SK-N-SH (cell line): Measurements from ENCODE around the gene MRPL55. TPM values are rescaled to one million over a fixed set of nuclear protein-coding genes. Genes with fewer than 3 reads are reported as not detected.

Experiments
- CTCF ChIA-PET: fragments of 300-600, 350-600 bp; formaldehyde crosslinking; extraction: SDS; loops from one replicate; lab custom pipeline; 2021; lab: Yijun Ruan, JAX
- POLR2A ChIA-PET: fragments of 350-600 bp; sonication (Branson Sonifier 250); formaldehyde crosslinking; extraction: SDS; loops from one replicate; lab custom pipeline; 2020; ENCODE audit warnings: antibody characterized with exemption, inconsistent platforms; lab: Yijun Ruan, JAX
- DNase-seq: peaks from one replicate; pipeline ENCODE4 v3.0.0; 2012
- H2AFZ ChIP-seq: fragments of 200-600 bp; sonication (generic); 2 replicates; pipeline ENCODE4 v1.8.1; 2016; ENCODE audit warnings: antibody characterized with exemption, mild to moderate bottlenecking, low read depth
- H3F3A ChIP-seq: fragments of 200-600 bp; sonication (generic); replicated peaks from 2 replicates; pipeline ENCODE3; 2016; ENCODE audit warnings: antibody characterized with exemption, mild to moderate bottlenecking; ENCODE audit not compliant: insufficient read depth
- H3K27ac ChIP-seq, 2 experiments: fragments of 200-500 bp in 1 of 2; fragments of 200-600 bp in 1 of 2; sonication (Bioruptor generic) in 1 of 2; sonication (generic), shearing (Covaris generic) in 1 of 2; 2 replicates each; pipeline versions ENCODE4 v1.5.1 to v1.6.1; 2014 to 2016; ENCODE audit warnings: low read depth in 2 of 2, inconsistent platforms in 1 of 2, low read length in 1 of 2, mild to moderate bottlenecking in 1 of 2, mixed read lengths in 1 of 2
- H3K27me3 ChIP-seq: fragments of 200-600 bp; sonication (generic), shearing (Covaris generic); 2 replicates; pipeline ENCODE4 v1.6.1; 2016; ENCODE audit warnings: mixed run types; ENCODE audit not compliant: insufficient read depth
- H3K36me3 ChIP-seq, 2 experiments: fragments of 200-500 bp in 1 of 2; fragments of 200-600 bp in 1 of 2; sonication (Bioruptor generic) in 1 of 2; sonication (generic) in 1 of 2; replicated peaks in 1 of 2; 2 replicates each; pipeline versions ENCODE3 to v1.5.1; 2014 to 2016; ENCODE audit warnings: low read length in 1 of 2, mild to moderate bottlenecking in 1 of 2; ENCODE audit not compliant: insufficient read depth in 2 of 2, control insufficient read depth in 1 of 2
- H3K4me1 ChIP-seq, 2 experiments: fragments of 200-500 bp in 1 of 2; fragments of 200-600 bp in 1 of 2; sonication (Bioruptor generic) in 1 of 2; sonication (generic), shearing (Covaris generic) in 1 of 2; 2 replicates each; pipeline versions ENCODE4 v1.5.1 to v1.6.1; 2014 to 2016; ENCODE audit warnings: low read depth in 1 of 2, low read length in 1 of 2, mixed run types in 1 of 2; ENCODE audit not compliant: insufficient read depth in 2 of 2, control insufficient read depth in 1 of 2
- H3K4me2 ChIP-seq: fragments of 200-600 bp; sonication (generic), shearing (Covaris generic); 2 replicates; pipeline ENCODE4 v1.6.1; 2017; ENCODE audit warnings: mixed run types
- H3K4me3 ChIP-seq, 2 experiments: fragments of 200-500 bp in 1 of 2; fragments of 200-600 bp in 1 of 2; sonication (Bioruptor generic) in 1 of 2; sonication (generic), shearing (Covaris generic) in 1 of 2; 2 replicates each; pipeline versions ENCODE4 v1.5.1 to v1.8.1; 2014 to 2016; ENCODE audit warnings: low read depth in 2 of 2, inconsistent platforms in 1 of 2, low read length in 1 of 2, mild to moderate bottlenecking in 1 of 2, mixed read lengths in 1 of 2, moderate library complexity in 1 of 2
- H3K79me2 ChIP-seq: fragments of 200-600 bp; sonication (generic); 2 replicates; pipeline ENCODE4 v1.8.1; 2017; ENCODE audit warnings: mild to moderate bottlenecking; ENCODE audit not compliant: insufficient read depth
- H3K9ac ChIP-seq: fragments of 200-600 bp; sonication (generic); 2 replicates; pipeline ENCODE4 v1.6.1; 2017; ENCODE audit warnings: mixed run types
- H3K9me2 ChIP-seq: fragments of 200-600 bp; sonication (generic); 2 replicates; pipeline ENCODE4 v1.6.1; 2017; ENCODE audit warnings: mixed run types
- H3K9me3 ChIP-seq: fragments of 200-600 bp; sonication (generic); 2 replicates; pipeline ENCODE4 v1.6.1; 2017; ENCODE audit warnings: mixed run types, mild to moderate bottlenecking, moderate library complexity
- H4K20me1 ChIP-seq: fragments of 200-600 bp; sonication (generic); 2 replicates; pipeline ENCODE4 v1.6.1; 2017; ENCODE audit warnings: mild to moderate bottlenecking, mixed run types; ENCODE audit not compliant: insufficient read depth
- ELF1 ChIP-seq: IDR thresholded peaks from 2 replicates; pipeline ENCODE4 v1.4.0; 2012
- MEF2A ChIP-seq: IDR thresholded peaks from 2 replicates; pipeline ENCODE4 v1.4.0; 2012; ENCODE audit warnings: low read depth, borderline replicate concordance
- RAD21 ChIP-seq: IDR thresholded peaks from 2 replicates; pipeline ENCODE4 v1.6.1; 2012; ENCODE audit warnings: mild to moderate bottlenecking, low read length
- RCOR1 ChIP-seq: fragments of 150-350 bp; IDR thresholded peaks from 2 replicates; pipeline ENCODE4 v1.6.1; 2017; ENCODE audit warnings: antibody characterized with exemption, low read length
- RFX5 ChIP-seq: IDR thresholded peaks from 2 replicates; pipeline ENCODE4 v1.6.1; 2012; ENCODE audit warnings: mild to moderate bottlenecking, improper control_type of control experiment, low read length
- RXRA ChIP-seq: IDR thresholded peaks from 2 replicates; pipeline ENCODE4 v1.4.0; 2012; ENCODE audit warnings: low read depth, mild to moderate bottlenecking, borderline replicate concordance
- WGBS: methylation state at CpG from one replicate; pipeline ENCODE4 v1.1.6; 2017; ENCODE audit warnings: low lambda C conversion rate; 5-methylcytosine and 5-hydroxymethylcytosine counted together
- polyA plus RNA-seq, 3 experiments: library from polyadenylated mRNA; depleted of rRNA; stranded (reverse); fragments of >200 nt; gene quantifications; 2 replicates each; pipeline ENCODE4 v1.2.3, GENCODE V29; 2012
- TF ChIP-seq, protein P1 (sequence below): IDR thresholded peaks from 2 replicates; pipeline ENCODE4 v1.4.0; 2012; ENCODE audit warnings: low read depth
- TF ChIP-seq, protein P2 (sequence below): fragments of 150-350 bp; IDR thresholded peaks from 2 replicates; pipeline ENCODE4 v1.6.1; 2016; ENCODE audit warnings: mild to moderate bottlenecking, low read depth, low read length
- TF ChIP-seq, protein P3 (sequence below): fragments of 200-600 bp; sonication (generic); IDR thresholded peaks from 2 replicates; pipeline ENCODE4 v1.6.1; 2017; ENCODE audit warnings: antibody characterized with exemption, mild to moderate bottlenecking, moderate library complexity

MRPL55 gene
- polyA plus RNA-seq, 1 of the 3 experiments (the other 2 are of a cell fraction) = 75.3 TPM

DNA sequence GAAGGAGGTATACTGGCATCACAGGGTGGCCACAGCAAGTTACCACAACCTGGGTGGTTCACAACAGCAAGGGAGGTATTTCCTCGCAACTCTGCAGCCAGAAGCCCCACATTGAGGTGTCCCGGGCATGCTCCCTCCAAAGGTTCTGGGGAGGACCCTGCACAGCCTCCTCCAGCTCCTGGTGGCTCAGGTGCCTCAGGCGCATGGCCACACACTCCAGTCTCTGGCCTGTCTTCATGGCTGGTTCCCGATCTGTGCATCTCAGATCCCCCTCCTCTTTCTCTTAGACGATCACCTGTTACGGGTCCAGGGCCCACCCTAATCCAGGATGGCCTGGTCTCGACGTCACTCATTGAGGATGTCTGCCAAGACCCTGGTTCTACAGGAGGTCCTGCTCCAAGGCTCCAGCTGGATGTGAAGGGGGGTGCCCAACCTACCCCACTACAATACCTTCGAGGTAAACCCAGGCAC lies 33.3 kb downstream of the MRPL55 start:
- no peaks in the 10 kb centered on the region for H3K9me2 ChIP-seq
- no peak overlapping the region for H3K9ac ChIP-seq
- H3K36me3 ChIP-seq = no peaks in the 10 kb centered on the region
- H3K9me3 ChIP-seq = no peaks in the 10 kb centered on the region
- H4K20me1 ChIP-seq = no peaks in the 10 kb centered on the region
- TF ChIP-seq MEF2A (no peak), ELF1 (no peak), RCOR1 (no peak)
- TF ChIP-seq, protein P1, sequence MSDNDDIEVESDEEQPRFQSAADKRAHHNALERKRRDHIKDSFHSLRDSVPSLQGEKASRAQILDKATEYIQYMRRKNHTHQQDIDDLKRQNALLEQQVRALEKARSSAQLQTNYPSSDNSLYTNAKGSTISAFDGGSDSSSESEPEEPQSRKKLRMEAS = no peak
- TF ChIP-seq, protein P2, sequence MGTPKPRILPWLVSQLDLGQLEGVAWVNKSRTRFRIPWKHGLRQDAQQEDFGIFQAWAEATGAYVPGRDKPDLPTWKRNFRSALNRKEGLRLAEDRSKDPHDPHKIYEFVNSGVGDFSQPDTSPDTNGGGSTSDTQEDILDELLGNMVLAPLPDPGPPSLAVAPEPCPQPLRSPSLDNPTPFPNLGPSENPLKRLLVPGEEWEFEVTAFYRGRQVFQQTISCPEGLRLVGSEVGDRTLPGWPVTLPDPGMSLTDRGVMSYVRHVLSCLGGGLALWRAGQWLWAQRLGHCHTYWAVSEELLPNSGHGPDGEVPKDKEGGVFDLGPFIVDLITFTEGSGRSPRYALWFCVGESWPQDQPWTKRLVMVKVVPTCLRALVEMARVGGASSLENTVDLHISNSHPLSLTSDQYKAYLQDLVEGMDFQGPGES = no peak
- peaks cover 7% of the 10 kb centered on the region for H3F3A ChIP-seq
- no peak overlapping the region for H3K4me3 ChIP-seq
- peaks cover 0 to 20% of the 10 kb centered on the region in 2 experiments; a peak in 1 of 4 replicates for H3K4me1 ChIP-seq
- peaks cover 14% of the 10 kb centered on the region for H3K79me2 ChIP-seq
- H3K27ac ChIP-seq = no peak overlapping the region
- no peak overlapping the region for H2AFZ ChIP-seq
- WGBS = 90% methylated on average over 6 of the region's 9 CpGs
- no peak overlapping the region for H3K4me2 ChIP-seq
- DNase-seq = no peak
- ChIA-PET POLR2A (no interaction called here), CTCF (interaction anchor here (2.2 kb wide), 1 partner anchor 76 kb away, joined by 6 read pairs; no protein-coding TSS in a partner anchor)
- H3K27me3 ChIP-seq = no peaks in the 10 kb centered on the region

DNA sequence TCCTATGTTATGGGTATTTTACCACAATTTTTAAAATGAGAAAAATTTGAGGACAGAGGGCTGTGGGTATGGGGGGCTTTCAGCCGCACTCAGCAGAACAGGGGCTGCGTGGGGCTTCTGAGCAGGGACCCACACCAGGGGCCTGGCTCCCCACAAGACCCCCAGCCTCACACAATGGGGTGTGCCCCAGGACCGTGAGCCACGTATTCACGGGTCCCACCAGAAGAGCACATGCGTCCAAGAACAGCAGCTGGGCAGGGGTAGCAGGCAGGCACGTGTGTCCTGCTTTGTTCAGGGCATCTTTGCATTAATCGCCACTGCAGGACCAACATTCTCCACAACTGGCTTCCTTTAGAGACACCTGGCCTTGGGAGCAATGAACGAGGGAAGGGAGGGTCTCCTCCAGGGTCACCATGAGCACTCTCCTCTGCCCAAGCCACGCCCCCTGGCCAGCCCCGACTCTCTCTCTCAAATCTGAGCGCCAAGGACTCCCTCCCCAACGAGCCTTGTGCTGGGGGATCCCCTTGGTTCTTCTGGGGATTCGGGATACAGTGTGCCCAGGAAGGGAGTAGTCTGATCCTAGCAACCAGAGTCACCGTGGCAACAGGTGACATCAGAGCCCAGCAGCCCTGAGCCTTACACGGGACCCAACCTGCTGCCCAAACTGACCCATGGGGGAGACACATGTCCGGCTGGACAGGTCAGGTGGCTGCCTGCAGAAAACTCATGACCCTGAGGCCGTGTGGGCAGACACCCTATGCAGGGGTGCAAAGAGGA lies 34.0 kb downstream of the MRPL55 start:
- POLR2A ChIA-PET = no interaction called here
- CTCF ChIA-PET = interaction anchor here (1.9 to 2.2 kb wide), 3 partner anchors 70 to 76 kb away, joined by 6 to 17 read pairs (median 8); no protein-coding TSS in a partner anchor
- 76% methylated on average over 15 of the region's 18 CpGs for WGBS
- no peak overlapping the region for H3K27ac ChIP-seq
- H4K20me1 ChIP-seq = no peaks in the 10 kb centered on the region
- no peaks in the 10 kb centered on the region for H3K9me3 ChIP-seq
- no peak overlapping the region for H3K9ac ChIP-seq
- TF ChIP-seq ELF1 (no peak), RCOR1 (no peak), RFX5 (peak; percentile 97)
- TF ChIP-seq, all 33 proteins: peak for 1
- H3K4me3 ChIP-seq = no peak overlapping the region
- H3K79me2 ChIP-seq = peaks cover 7% of the 10 kb centered on the region
- peaks cover 0 to 20% of the 10 kb centered on the region in 2 experiments; a peak in 1 of 4 replicates for H3K4me1 ChIP-seq
- H3K9me2 ChIP-seq = no peaks in the 10 kb centered on the region
- H2AFZ ChIP-seq = no peak overlapping the region
- H3K4me2 ChIP-seq = no peak overlapping the region
- H3K36me3 ChIP-seq = no peaks in the 10 kb centered on the region
- no peak for DNase-seq
- peaks cover 7% of the 10 kb centered on the region for H3F3A ChIP-seq
- H3K27me3 ChIP-seq = no peaks in the 10 kb centered on the region

DNA sequence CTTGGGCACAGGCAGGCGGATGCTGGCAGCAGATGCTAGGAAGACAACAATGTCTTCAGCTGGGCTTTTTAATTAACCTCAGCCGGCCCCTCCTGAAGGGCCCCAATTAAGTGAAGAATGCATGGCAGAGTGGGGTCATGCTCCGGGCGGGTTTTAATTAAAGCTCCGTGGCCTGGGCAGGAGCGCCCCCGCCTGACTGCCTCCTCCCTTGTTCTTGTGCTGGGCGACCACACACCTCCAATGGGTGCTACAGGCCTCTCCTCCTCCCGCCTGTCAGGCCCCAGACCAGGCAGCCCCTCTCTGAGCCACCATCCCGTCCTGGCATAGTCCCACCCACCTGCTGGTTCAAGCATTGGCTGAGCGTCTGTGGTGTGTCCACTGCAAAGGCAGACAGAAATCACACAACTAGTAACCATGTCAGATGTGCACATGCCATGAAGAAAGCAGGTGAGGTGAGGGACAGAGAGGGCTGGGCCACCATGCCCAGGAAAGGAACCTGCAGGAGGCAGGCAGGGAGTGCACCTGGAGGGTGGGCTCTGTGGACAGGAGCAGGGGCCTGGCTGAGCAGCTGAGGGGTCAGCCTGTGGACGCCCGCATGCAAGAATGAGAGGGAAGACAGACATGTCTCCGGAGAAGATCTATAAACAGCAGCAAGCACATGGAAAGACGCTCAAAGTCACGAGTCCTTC lies 35.1 kb downstream of the MRPL55 start:
- H3K4me2 ChIP-seq = no peak overlapping the region
- peak; percentile 49 for TF ChIP-seq RAD21
- TF ChIP-seq, protein P3, sequence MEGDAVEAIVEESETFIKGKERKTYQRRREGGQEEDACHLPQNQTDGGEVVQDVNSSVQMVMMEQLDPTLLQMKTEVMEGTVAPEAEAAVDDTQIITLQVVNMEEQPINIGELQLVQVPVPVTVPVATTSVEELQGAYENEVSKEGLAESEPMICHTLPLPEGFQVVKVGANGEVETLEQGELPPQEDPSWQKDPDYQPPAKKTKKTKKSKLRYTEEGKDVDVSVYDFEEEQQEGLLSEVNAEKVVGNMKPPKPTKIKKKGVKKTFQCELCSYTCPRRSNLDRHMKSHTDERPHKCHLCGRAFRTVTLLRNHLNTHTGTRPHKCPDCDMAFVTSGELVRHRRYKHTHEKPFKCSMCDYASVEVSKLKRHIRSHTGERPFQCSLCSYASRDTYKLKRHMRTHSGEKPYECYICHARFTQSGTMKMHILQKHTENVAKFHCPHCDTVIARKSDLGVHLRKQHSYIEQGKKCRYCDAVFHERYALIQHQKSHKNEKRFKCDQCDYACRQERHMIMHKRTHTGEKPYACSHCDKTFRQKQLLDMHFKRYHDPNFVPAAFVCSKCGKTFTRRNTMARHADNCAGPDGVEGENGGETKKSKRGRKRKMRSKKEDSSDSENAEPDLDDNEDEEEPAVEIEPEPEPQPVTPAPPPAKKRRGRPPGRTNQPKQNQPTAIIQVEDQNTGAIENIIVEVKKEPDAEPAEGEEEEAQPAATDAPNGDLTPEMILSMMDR = 0 out of 2 replicates have a peak, but pooled peaks have one; percentile 9
- no peak for TF ChIP-seq RXRA
- H3K4me1 ChIP-seq = peaks cover 0 to 20% of the 10 kb centered on the region in 2 experiments; a peak in 1 of 4 replicates
- no peak overlapping the region for H3K4me3 ChIP-seq
- no peak overlapping the region for H3K27ac ChIP-seq
- ChIA-PET CTCF (interaction anchor here (0.7 to 2.2 kb wide), 5 partner anchors 25 to 310 kb away, joined by 3 to 17 read pairs (median 3); no protein-coding TSS in a partner anchor), POLR2A (no interaction called here)
- no peak overlapping the region for H3K9ac ChIP-seq
- H3F3A ChIP-seq = peaks cover 7% of the 10 kb centered on the region
- H3K9me3 ChIP-seq = no peaks in the 10 kb centered on the region
- WGBS = 86% methylated on average over 5 of the region's 16 CpGs
- H4K20me1 ChIP-seq = no peaks in the 10 kb centered on the region
- peak; percentile 62 for DNase-seq
- H2AFZ ChIP-seq = no peak overlapping the region
- no peaks in the 10 kb centered on the region for H3K36me3 ChIP-seq
- no peaks in the 10 kb centered on the region for H3K79me2 ChIP-seq
- no peaks in the 10 kb centered on the region for H3K9me2 ChIP-seq
- H3K27me3 ChIP-seq = no peaks in the 10 kb centered on the region
